ENCODE data around the gene MYO1A.

The MYO1A gene

DNA sequence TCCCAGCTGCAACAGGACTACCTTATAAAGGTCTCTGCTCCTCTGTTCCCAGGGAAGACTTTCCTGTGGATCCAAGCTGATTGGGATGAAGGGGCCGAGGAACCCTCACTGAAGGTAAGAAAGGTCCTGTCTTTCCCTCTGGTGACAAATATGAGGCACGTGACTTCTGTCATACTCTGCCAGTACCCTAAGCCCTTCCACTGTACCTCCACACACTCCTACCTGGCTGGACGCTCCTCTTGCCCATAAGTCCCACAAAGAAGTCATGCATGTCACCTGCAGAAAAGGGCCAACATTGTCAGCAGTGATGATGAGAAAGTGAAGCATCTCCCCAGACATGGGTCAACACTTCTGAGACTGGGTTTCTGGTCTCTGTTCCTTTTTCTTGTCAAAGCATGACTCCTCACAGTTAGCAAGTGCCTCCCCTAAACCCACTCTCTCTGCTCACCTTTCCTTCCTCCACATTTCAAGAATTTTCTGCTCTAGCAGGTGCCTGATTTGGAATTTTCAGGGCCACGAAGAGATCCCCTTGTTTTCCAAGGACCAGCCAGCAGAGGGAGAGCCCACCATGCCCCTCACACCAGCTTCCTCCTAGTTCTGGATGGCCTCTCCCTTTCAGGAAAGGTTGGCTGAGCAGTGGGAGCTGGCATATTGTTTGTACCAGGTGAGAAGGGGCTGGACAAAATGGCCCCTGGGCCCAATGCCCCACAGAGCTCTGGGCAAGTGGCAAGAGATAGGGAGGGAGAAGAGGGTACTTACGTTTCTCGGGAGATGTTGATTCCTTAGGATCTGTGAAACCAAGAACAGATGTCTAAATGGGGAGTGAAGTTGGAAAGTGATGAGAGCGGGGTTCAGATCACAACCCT, 37.1 kb downstream of the MYO1A start:
- no peak for DNase-seq (ENCODE audit: low read depth)

DNA sequence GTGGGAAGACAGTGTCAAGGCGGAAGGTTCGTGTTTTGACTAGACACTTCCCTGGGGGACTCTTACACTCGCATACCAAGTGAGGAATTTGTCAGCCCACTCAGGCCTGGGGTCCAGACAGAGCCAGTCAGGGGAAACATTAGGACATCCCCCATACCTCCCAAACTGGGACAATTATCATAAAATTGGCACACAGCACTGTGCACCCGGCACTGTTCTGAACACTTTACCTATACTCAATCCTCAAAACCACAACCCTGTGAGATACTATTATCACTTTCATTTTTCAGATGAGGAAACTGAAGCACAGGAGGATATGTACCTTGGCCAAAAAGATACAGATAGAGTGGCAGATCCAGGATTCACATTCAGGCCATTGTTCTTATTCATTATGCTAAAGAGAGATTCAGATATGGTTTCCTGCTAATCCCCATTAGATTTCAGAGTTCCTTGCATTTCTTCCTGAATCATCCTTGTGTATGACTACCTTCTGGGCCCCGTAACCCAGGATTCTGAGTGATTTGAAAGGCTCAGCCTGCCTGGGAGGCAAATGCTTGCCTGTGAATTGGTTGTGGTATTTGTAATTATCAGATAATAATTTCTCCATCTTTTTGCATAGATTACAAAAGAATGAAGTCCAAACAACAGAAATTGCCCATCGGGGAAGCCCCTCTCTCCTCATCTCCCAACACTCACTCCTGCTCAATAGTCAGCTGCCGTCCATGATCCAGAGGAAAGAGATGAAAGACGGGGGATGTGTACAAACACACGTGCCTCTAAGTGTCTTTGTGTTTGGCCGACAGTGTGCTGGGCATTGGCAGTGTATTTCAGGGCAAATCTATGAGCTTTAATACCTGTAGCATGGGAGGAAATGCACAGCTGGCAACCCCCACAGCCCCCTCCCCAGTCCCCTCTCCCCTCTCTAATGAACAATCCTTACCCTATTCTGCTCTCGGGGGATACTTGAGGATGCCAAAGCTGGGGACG, 38.2 kb downstream of the MYO1A start:
- DNase-seq (ENCODE audit: low read depth) = no peak

DNA sequence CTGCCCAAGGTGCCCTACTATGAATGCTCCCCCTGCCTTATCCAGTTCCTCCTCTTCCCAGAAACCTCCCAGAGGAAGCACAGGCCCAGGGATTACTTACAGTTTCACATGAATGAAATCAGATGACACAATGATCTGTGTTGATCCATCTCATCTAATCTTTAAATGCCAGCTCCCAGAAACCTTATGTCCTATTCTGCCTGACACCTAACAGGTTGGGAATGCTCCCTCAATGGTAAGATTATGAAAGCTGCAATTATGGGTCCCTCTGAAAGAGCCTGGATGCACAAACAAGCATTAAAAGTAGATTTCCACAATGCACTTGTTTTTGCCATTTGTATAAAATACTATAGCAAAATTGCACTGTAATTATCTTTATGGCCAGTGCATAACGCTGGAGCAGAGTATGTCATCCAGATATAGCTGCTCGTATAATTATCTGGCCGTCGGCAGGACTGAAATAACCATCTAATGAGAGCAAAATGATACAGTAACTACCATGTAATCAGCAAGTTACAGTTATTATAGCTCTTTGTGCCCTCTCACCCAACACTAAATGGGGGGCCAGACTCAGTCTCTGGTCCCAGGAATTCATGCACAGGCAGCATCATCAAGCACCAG, 39.2 kb downstream of the MYO1A start:
- no peak for DNase-seq (ENCODE audit: low read depth)

DNA sequence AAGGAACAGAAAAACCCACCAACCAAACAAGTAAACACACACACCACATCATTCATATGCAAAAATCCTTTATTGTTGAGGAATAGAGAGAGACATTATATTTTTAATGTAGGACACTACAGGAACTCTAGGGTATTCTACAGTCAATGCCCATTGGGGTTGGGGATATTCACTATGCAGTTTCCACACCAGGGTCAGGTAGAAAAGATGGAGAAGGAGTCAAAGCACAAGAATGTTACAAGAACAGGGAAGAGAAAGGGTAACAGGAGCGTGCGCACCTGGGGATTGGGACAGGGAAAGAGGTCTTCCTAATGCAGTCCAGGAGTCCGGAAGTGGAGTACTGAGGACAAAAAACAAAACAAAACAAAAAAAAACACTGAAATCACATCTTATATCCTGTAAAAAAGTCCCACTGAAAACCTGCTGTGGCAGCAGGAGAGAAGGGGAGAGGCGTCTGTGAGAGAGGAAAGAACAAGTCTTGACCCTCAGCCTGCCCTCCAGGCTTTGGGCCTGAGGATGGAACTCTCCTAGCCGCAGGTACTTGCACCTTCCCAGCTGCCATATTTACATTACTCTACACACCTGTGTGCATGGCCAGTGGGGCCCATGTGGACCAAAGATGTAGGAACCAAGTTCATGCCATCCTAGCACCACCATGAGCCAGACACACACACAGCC, 39.8 kb downstream of the MYO1A start:
- no peak for DNase-seq (ENCODE audit: low read depth)

DNA sequence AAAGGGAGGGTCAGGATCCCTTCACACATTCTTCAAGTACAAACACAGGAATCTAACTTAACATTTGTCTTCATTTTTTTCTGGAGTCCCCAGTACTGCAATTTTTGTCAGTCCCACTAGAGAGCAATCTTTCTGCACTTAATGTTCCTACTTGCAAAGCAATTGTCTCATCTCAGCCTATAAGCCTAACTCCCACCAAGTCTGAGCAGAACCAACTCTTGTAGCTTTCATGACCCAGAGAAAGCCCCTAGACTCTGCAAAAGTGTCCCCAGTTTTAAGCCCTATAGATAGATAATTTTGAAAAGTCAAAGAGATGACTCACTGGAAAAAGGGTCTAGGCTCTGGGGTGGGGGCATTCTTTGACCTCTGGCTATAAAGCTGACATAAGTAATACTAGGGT, 41.8 kb downstream of the MYO1A start:
- no peak for DNase-seq (ENCODE audit: low read depth)

DNA sequence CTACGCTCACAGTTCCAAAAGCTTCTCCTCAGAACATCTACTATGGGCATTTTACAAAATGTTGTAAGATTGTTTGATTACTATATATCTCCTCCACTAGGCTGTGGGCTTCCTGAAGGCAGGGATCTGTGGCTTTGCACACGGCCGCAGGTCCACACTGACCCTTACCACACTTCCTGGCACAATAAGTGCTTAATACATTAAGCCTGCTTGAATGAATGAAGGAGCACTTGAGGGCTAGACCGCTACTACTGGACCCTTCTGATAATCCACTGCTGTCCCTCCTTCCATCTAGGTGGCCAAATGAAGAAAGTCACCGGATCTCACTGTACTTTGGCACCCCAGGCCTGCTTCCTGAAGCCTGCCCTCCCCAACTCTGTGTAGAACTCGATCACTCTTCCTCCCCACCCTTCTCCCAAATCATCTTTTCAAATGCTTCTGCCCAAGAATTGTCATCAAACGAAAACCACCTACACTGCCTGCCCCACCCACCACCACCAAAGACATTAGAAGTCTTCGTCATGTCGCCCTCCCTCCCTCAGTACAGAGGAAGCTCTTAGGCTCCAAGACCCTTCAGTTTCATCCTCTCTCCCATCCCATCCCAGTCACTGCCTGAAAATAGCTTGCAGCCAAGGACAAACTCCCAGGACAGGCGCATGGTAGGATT, 43.0 kb downstream of the MYO1A start:
- DNase-seq (ENCODE audit: low read depth) = no peak

DNA sequence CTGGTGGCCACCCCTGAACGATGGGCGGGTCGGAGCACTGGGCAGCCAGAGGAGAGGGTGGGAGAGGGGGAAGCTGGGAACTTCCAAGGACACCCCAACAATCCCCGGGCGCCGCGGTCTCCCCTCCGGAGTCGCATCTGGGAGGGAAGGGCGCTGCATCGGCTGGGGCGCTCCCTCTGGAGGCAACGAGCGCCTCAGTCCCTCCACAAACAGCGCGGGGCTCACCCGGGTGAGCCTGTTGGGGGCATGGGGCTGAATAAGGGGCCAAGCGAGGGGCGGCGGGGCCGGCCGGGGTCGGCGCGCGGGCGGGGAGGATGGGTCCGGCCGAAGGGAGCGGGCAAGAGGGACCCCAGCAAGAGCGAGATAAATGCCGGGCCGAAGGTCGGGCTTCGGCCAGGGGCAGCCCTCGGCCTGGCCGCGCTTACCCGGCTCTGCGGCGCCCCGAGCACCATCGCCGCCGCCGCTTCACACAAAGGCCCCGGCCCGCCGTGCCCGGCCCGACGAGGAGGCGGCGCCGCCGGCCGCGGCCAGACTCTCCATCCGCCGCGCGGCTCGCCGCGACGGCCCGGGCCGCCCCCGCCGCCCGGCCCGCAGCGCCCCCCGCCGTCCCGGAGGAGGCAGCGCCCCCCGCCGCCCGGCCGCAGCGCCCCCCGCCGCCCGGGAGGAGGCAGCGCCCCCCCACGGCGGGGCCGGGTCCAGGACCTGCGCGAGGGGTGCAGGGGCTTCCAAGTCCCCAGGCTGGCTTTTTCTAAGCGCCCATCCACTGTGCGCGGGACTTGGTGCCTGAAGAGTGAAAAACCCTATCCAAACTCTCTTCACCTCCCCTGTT, 43.7 kb downstream of the MYO1A start, which contains the start of gene ZBTB39:
TSS of gene ZBTB39 (minus strand) at position 567 of the 829 bp plus-strand sequence. CDS start 1,629 bp downstream, outside the sequence.
- peak; percentile 47 for DNase-seq (ENCODE audit: low read depth)

DNA sequence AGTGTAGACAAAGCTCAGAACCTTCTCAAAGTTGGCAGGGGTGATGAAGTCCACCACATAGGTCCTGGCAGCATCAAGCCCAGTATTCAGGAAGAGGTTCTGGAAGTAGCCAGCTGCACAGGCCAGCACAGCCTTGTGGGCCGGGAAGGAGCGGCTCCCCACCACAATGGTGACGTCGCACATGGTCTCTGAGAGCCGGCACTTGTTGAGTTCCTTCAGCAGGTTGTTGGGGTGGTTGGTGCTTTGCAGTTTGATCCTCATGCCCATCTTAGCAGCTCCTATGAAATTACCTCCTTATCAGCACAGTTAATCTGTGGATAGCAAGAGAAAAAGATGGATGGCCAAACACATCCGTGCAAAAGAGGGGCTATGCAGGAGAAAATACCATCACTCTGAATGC, 45.3 kb downstream of the MYO1A start:
- no peak for DNase-seq (ENCODE audit: low read depth)

DNA sequence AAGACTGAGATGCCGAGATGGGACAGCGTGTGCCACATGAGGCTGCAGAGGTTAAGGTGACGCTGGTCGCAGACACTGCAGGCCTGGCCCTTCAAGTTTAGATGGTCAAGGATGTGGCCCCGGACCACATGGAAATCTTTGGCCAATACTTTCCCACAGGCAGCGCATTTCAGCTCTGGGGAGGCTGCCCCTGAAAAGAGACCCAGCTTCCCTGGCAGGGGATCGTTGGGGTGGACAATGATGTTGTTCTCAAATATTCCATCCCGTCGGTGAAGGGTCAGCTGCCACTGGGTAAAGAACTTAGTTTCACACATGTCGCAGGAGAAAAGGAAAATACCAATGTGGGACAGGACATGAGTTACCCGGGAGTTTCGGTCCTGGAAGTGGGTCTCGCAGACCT, 46.5 kb downstream of the MYO1A start:
- DNase-seq (ENCODE audit: low read depth) = no peak

DNA sequence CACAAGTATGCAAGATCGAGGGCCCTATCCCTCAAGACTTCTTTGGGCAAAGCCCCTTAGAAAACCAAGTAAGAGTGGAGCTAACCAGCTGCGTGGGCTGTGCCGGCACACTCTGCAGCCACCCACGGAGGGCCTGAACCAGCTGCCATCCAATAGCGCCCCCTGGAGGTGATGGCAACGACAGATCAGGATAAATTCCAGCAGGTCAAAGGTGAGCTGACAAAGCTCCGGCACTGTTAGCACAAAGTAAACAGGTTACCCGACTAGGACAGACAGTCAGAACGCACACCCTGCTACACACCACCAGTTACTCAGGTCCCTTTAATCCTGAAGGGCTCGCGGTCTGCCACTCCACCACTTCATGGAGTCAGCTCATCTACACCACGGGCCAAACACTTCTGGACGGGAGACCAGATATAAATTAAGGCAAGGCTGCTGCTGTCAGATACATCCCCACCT, 48.5 kb downstream of the MYO1A start:
- DNase-seq (ENCODE audit: low read depth) = peak; percentile 30

DNA sequence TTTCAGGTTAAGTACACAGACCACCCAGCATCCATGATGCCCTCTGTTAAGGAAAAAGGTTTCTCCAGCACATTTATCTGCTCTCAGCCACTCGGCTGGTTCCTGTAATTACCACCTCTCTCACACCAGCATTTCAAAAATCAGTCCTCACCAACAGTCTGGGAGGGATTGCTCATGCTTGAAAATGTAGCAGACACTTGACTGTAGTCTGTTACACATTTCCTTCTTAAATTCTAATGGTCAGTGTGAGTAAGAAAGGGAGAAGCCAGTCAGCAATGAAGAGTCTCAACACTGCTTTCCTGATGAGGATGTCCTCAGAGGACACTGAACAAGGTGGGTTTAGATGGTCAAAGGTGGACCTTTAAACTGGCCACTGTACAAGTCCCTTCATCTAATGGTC, 49.5 kb downstream of the MYO1A start:
- no peak for DNase-seq (ENCODE audit: low read depth)

DNA sequence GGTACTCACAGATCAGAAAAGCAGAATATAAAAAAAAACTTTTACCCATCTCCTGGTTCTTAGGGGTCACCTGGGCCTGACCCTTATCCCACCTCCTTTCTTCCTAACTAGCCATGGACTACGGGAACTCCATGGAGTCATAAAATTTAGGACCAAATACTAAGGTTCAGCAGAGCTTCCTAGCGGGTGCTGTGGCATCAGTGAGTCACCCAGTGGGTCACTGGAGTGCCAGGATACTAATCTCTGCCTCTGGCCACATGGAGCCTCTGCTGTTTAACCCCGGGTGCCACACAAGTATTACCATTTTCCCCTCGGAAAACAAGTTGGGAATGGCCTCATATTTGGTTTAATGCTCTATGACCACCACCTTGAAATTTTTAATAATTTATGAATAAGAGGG, 50.5 kb downstream of the MYO1A start:
- no peak for DNase-seq (ENCODE audit: low read depth)

DNA sequence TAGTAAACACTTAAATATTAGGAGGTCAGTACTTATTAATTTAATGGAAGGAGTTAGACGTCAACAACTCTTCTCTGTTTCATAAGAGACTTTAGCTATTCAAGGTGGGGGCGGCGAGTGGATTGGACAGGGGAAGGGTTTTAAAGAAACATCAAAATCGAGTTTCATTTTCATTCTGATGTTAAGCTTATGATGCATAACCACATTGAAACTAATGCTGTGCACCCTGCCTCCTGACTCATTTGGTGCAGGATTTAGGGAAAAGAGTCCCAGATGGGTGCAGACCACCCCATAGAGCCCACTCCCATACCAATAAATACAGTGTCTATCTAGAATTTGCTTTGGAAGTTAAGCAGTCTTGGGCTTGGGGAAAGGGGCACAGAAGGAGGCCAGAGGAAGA, 50.9 kb downstream of the MYO1A start:
- DNase-seq (ENCODE audit: low read depth) = no peak

DNA sequence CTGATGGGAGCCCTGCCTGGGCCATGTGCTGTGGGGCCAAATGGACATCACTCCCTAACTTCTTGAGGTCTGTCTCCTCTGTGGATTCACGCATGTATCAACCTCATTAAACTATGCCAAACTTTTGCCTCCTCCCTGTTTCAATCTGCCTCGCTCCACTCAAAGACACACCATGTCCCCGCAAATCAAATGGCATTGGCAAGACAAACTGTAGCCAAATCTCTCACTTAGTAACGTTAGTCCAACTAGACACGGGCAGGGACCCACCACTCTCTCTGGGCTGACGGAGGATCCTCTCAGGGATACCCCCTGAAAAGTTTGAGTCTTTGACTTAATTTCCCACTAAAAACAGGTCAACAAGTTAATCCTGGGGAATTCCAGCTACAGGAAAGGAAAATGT, 51.6 kb downstream of the MYO1A start:
- no peak for DNase-seq (ENCODE audit: low read depth)

DNA sequence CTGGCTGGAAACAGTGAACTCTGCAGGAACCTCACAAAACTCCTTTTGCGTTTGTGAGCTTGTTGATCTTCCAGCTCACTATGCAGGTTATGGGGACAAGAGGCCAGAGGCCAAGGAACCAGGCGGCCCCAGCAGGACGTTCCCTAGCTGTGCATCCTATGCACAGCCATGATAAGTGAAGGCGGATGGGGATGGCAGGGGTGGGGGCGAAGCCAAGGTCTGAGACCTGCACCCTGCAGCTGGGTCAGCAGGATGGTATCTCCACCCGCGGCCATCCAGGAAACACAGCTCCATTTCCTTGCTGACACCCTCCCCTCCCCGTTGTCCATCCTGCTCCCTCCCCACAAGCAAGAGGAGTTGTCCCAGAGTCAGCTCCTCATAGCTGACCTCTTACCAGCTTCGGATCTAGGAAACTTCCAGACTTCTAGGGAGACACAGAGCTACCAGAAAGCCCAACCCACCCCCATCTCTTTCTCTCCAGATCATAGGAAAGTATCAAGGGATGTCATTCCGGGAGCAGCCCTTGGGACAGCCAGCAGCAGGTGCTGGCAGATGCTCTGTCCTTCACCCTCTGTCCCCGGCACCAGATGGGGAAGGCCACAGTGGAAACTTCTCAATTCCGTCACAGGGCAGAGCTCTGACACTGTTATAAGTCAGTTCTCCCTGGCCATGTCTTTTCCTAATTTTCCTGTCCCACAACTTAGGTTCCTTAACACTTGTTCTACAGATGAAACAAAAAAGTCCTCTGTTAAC, 53.0 kb downstream of the MYO1A start:
- DNase-seq (ENCODE audit: low read depth) = no peak

DNA sequence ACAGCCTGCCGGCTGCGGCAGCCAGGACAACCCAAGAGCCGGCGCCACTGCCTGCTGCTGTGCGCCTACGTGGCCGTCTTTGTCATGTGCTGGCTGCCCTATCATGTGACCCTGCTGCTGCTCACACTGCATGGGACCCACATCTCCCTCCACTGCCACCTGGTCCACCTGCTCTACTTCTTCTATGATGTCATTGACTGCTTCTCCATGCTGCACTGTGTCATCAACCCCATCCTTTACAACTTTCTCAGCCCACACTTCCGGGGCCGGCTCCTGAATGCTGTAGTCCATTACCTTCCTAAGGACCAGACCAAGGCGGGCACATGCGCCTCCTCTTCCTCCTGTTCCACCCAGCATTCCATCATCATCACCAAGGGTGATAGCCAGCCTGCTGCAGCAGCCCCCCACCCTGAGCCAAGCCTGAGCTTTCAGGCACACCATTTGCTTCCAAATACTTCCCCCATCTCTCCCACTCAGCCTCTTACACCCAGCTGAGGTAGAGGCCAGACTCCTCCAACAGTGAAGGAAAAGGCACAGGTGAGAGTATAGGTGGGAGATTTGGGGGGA, 53.9 kb downstream of the MYO1A start:
- DNase-seq (ENCODE audit: low read depth) = no peak

DNA sequence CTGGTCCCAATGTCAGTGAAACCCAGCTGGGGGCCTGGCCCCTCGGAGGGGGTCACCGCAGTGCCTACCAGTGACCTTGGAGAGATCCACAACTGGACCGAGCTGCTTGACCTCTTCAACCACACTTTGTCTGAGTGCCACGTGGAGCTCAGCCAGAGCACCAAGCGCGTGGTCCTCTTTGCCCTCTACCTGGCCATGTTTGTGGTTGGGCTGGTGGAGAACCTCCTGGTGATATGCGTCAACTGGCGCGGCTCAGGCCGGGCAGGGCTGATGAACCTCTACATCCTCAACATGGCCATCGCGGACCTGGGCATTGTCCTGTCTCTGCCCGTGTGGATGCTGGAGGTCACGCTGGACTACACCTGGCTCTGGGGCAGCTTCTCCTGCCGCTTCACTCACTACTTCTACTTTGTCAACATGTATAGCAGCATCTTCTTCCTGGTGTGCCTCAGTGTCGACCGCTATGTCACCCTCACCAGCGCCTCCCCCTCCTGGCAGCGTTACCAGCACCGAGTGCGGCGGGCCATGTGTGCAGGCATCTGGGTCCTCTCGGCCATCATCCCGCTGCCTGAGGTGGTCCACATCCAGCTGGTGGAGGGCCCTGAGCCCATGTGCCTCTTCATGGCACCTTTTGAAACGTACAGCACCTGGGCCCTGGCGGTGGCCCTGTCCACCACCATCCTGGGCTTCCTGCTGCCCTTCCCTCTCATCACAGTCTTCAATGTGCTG, 54.6 kb downstream of the MYO1A start:
- DNase-seq (ENCODE audit: low read depth) = no peak

DNA sequence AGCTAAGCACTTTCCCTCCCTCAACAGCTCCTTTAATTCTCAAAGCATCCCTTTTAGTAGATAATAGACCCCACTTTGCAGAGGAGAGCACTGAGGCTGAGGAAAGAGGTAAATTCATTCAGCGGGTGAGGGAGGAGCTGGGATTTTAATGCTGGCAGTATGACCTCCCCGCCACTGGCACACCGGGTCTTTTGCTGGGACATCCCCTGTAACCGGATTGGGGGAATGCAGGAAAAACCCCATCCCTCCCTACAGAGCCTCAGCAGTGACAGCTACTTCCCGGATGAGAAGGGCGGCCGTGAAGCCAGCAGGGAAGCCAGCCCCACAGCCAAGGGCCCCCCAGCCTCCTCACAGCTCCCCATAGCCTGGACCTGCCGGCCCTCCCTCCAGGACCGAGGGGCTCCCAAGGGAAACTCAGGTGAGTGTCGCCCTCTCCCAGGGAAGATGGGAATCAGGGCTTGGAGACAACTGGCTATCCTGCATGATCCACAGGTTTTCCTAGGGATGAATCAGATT, 55.6 kb downstream of the MYO1A start:
- no peak for DNase-seq (ENCODE audit: low read depth)

Measured in T-helper 22 cell (primary cell).